Neural cell (in vitro differentiated cells): ENCODE measurements around the gene GPR157. TPM values are rescaled to one million over a fixed set of nuclear protein-coding genes. Genes with fewer than 3 reads are reported as not detected.

ENCODE experiments used
- H2AFZ ChIP-seq: fragments of 200-600, 300-800 bp; sonication (generic), shearing (Covaris generic); 2 replicates; pipeline ENCODE4 v1.6.0; 2014; ENCODE audit warnings: low read depth, mild to moderate bottlenecking, antibody characterized with exemption, low read length, moderate library complexity
- H3F3A ChIP-seq: fragments of 200-600 bp; shearing (Covaris generic); 2 replicates; pipeline ENCODE4 v1.6.1; 2016; ENCODE audit warnings: mild to moderate bottlenecking, moderate library complexity, mixed read lengths, antibody characterized with exemption, low read length; ENCODE audit not compliant: insufficient read depth, poor library complexity, severe bottlenecking
- H3K27ac ChIP-seq: fragments of 200-600, 300-800 bp; sonication (generic), shearing (Covaris generic); 2 replicates; pipeline ENCODE4 v1.5.1; 2014; ENCODE audit warnings: mild to moderate bottlenecking, low read length, moderate library complexity
- H3K27me3 ChIP-seq: fragments of 300-800, 200-600 bp; sonication (generic), shearing (Covaris generic); 2 replicates; pipeline ENCODE4 v1.6.0; 2014; ENCODE audit warnings: mild to moderate bottlenecking, low read depth, low read length, moderate library complexity; ENCODE audit not compliant: insufficient read depth
- H3K36me3 ChIP-seq: fragments of 300-800, 200-600 bp; sonication (generic), shearing (Covaris generic); 2 replicates; pipeline ENCODE4 v1.5.1; 2014; ENCODE audit warnings: mild to moderate bottlenecking, antibody characterized with exemption, low read length, moderate library complexity; ENCODE audit not compliant: insufficient read depth
- H3K4me2 ChIP-seq: fragments of 300-800, 200-600 bp; sonication (generic), shearing (Covaris generic); 2 replicates; pipeline ENCODE4 v1.6.0; 2014; ENCODE audit warnings: mild to moderate bottlenecking, low read length
- H3K4me3 ChIP-seq: fragments of 300-800, 200-600 bp; sonication (generic), shearing (Covaris generic); 2 replicates; pipeline ENCODE4 v1.5.1; 2014; ENCODE audit warnings: mild to moderate bottlenecking, low read length, moderate library complexity
- H3K79me2 ChIP-seq: fragments of 200-600 bp; shearing (Covaris generic); replicated peaks from 2 replicates; pipeline ENCODE4 v1.6.0; 2014; ENCODE audit warnings: mild to moderate bottlenecking, low read length, moderate library complexity; ENCODE audit not compliant: insufficient read depth
- H3K9ac ChIP-seq: fragments of 300-800, 200-600 bp; sonication (generic), shearing (Covaris generic); 2 replicates; pipeline ENCODE4 v1.6.1; 2016; ENCODE audit warnings: mild to moderate bottlenecking, low read length, mixed read lengths
- H3K9me2 ChIP-seq: fragments of 200-600 bp; shearing (Covaris generic); 2 replicates; pipeline ENCODE4 v1.6.1; 2016; ENCODE audit warnings: mild to moderate bottlenecking, low read length, mixed read lengths; ENCODE audit not compliant: insufficient read depth
- H3K9me3 ChIP-seq: fragments of 200-600, 300-800 bp; sonication (generic), shearing (Covaris generic); 2 replicates; pipeline ENCODE4 v1.6.1; 2016; ENCODE audit warnings: mild to moderate bottlenecking, mixed run types, low read length, moderate library complexity, mixed read lengths
- H4K20me1 ChIP-seq: fragments of 200-600 bp; shearing (Covaris generic); 2 replicates; pipeline ENCODE4 v1.6.1; 2016; ENCODE audit warnings: mild to moderate bottlenecking, mixed run types; ENCODE audit not compliant: insufficient read depth
- CTCF ChIP-seq: fragments of 450-650 bp; IDR thresholded peaks from 2 replicates; pipeline ENCODE4 v1.5.1; 2014; ENCODE audit warnings: antibody characterized with exemption, mild to moderate bottlenecking, moderate library complexity; ENCODE audit not compliant: poor library complexity, severe bottlenecking
- EP300 ChIP-seq: fragments of 450-650 bp; conservative IDR thresholded peaks from 2 replicates; pipeline ENCODE4 v1.6.1; 2014; ENCODE audit warnings: antibody characterized with exemption, mild to moderate bottlenecking, moderate library complexity; ENCODE audit not compliant: poor library complexity, severe bottlenecking
- EZH2 ChIP-seq: fragments of 200-600, 300-800 bp; shearing (Covaris generic), sonication (generic); IDR thresholded peaks from 2 replicates; pipeline ENCODE4 v1.6.1; 2014; ENCODE audit warnings: antibody characterized with exemption, low read length, borderline replicate concordance, mild to moderate bottlenecking; ENCODE audit not compliant: insufficient read depth, poor library complexity, severe bottlenecking
- MXI1 ChIP-seq: fragments of 450-650 bp; conservative IDR thresholded peaks from 2 replicates; pipeline ENCODE4 v1.6.1; 2014; ENCODE audit warnings: antibody characterized with exemption, mild to moderate bottlenecking; ENCODE audit not compliant: poor library complexity, severe bottlenecking
- POLR2AphosphoS5 ChIP-seq: IDR thresholded peaks from 2 replicates; pipeline ENCODE4 v1.6.1; 2012
- RAD21 ChIP-seq: fragments of 450-650 bp; conservative IDR thresholded peaks from 2 replicates; pipeline ENCODE4 v1.6.1; 2014; ENCODE audit warnings: antibody characterized with exemption, mild to moderate bottlenecking, moderate library complexity
- REST ChIP-seq: IDR thresholded peaks from 2 replicates; pipeline ENCODE4 v1.6.1; 2012; ENCODE audit warnings: borderline replicate concordance
- SMC3 ChIP-seq: fragments of 450-650 bp; conservative IDR thresholded peaks from 2 replicates; pipeline ENCODE4 v1.6.1; 2014; ENCODE audit warnings: antibody characterized with exemption, mild to moderate bottlenecking, moderate library complexity; ENCODE audit not compliant: poor library complexity
- TAF1 ChIP-seq: IDR thresholded peaks from 2 replicates; pipeline ENCODE4 v1.6.1; 2012; ENCODE audit warnings: low read depth
- polyA plus RNA-seq: library from polyadenylated mRNA; depleted of rRNA; stranded (reverse); fragments of >200 nt; gene quantifications from 2 replicates; pipeline ENCODE4 v1.2.3, GENCODE V29; 2014

Gene GPR157
- polyA plus RNA-seq, 1 donor from 2014 or later, result not detected

- Histone ChIP-seq H2AFZ (no peak overlapping the region), H3K4me3 (peak overlapping the region; percentile 18), H3K27me3 (peaks cover 17% of the 10 kb centered on the region), H3K27ac (no peak overlapping the region), H3K4me2 (no peak overlapping the region), H3K9ac (no peak overlapping the region), H3K9me3 (no peaks in the 10 kb centered on the region), H4K20me1 (no peaks in the 10 kb centered on the region), H3F3A (no peaks in the 10 kb centered on the region), H3K36me3 (no peaks in the 10 kb centered on the region), H3K9me2 (no peaks in the 10 kb centered on the region), H3K79me2 (no peaks in the 10 kb centered on the region)
- TF ChIP-seq REST (no peak), RAD21 (no peak), POLR2AphosphoS5 (no peak), CTCF (no peak), EP300 (no peak), EZH2 (no peak), TAF1 (no peak), SMC3 (no peak), MXI1 (no peak)
These were observed 552 bp upstream of the GPR157 start for GRCh38 chr1:9129266-9130041.

GRCh38 chr1:9128166-9128519 lies 759 bp downstream of the GPR157 start:
- no peak for TF ChIP-seq EP300
- no peak for TF ChIP-seq EZH2
- TF ChIP-seq SMC3, result no peak
- TF ChIP-seq MXI1, result no peak
- TF ChIP-seq TAF1, result no peak
- TF ChIP-seq RAD21, result no peak
- no peak for TF ChIP-seq CTCF
- no peak for TF ChIP-seq REST
- no peak for TF ChIP-seq POLR2AphosphoS5
- H4K20me1 ChIP-seq, result no peaks in the 10 kb centered on the region
- H3K36me3 ChIP-seq, result no peaks in the 10 kb centered on the region
- H3K27me3 ChIP-seq, result peaks cover 17% of the 10 kb centered on the region
- H3K27ac ChIP-seq, result no peak overlapping the region
- no peaks in the 10 kb centered on the region for H3K9me3 ChIP-seq
- no peaks in the 10 kb centered on the region for H3K79me2 ChIP-seq
- no peak overlapping the region for H2AFZ ChIP-seq
- no peak overlapping the region for H3K9ac ChIP-seq
- H3K4me2 ChIP-seq, result no peak overlapping the region
- no peaks in the 10 kb centered on the region for H3K9me2 ChIP-seq
- no peak overlapping the region for H3K4me3 ChIP-seq
- no peaks in the 10 kb centered on the region for H3F3A ChIP-seq
